NB4 (cell line): ENCODE data around the gene AIMP1.
"Not testable (repeated sequence)": the region's sequence is repeated elsewhere in the genome, so short reads cannot be mapped to it uniquely, and the experiment has no call there.

Experiments
- DNase-seq: peaks from one replicate; pipeline ENCODE4 v3.0.0; 2010; ENCODE audit warnings: low read depth
- H3K4me3 ChIP-seq: one replicate; pipeline ENCODE4 v1.5.1; 2011; ENCODE audit warnings: mild to moderate bottlenecking, low read depth, low read length, moderate library complexity
- CTCF ChIP-seq: IDR thresholded peaks from one replicate; pipeline ENCODE4 v1.5.1; 2012; ENCODE audit warnings: low read depth, low read length
- MAX ChIP-seq: IDR thresholded peaks from 2 replicates; pipeline ENCODE4 v1.6.1; 2011; ENCODE audit warnings: low read depth, low read length
- MYC ChIP-seq: IDR thresholded peaks from 2 replicates; pipeline ENCODE4 v1.6.1; 2011; ENCODE audit warnings: low read depth, low read length
- POLR2A ChIP-seq: IDR thresholded peaks from 2 replicates; pipeline ENCODE4 v1.6.1; 2011; ENCODE audit warnings: mild to moderate bottlenecking; ENCODE audit not compliant: insufficient read length; ENCODE audit errors: extremely low read depth

AIMP1 gene

GRCh38 chr4:106385853-106386393, 69.6 kb downstream of the AIMP1 start:
- no peak overlapping the region for H3K4me3 ChIP-seq
- no peak for TF ChIP-seq POLR2A
- TF ChIP-seq MYC, result no peak
- no peak for TF ChIP-seq CTCF
- TF ChIP-seq MAX, result no peak
- DNase-seq, result no peak

- no peak for DNase-seq
- no peak for TF ChIP-seq CTCF
- TF ChIP-seq MYC, result no peak
- no peak for TF ChIP-seq POLR2A
- no peak for TF ChIP-seq MAX
- no peak overlapping the region for H3K4me3 ChIP-seq
Observed at GRCh38 chr4:106395582-106395981, 79.2 kb downstream of the AIMP1 start.

- DNase-seq, H3K4me3 ChIP-seq: not testable (repeated sequence)
Observed at GRCh38 chr4:106398898-106399297, 82.5 kb downstream of the AIMP1 start.
